NCI-H82 treated with DMSO at 0.1 percent for 48 hours (cell line): ENCODE results near the gene CLN5.

Experiments used
- DNase-seq: peaks from one replicate; lab custom pipeline; 2025; ENCODE audit not compliant: unreplicated experiment; lab: John Stamatoyannopoulos, UW

Gene CLN5

GRCh38 chr13:77016888-77017623 lies 25.2 kb downstream of the CLN5 start:
- no peak for DNase-seq

GRCh38 chr13:77019756-77020155 lies 27.9 kb downstream of the CLN5 start:
- no peak for DNase-seq

- DNase-seq = no peak
Observed at GRCh38 chr13:77022341-77022740, 30.5 kb downstream of the CLN5 start.

GRCh38 chr13:77026255-77026860 lies 34.5 kb downstream of the CLN5 start:
- DNase-seq = peak; percentile 43

DNA sequence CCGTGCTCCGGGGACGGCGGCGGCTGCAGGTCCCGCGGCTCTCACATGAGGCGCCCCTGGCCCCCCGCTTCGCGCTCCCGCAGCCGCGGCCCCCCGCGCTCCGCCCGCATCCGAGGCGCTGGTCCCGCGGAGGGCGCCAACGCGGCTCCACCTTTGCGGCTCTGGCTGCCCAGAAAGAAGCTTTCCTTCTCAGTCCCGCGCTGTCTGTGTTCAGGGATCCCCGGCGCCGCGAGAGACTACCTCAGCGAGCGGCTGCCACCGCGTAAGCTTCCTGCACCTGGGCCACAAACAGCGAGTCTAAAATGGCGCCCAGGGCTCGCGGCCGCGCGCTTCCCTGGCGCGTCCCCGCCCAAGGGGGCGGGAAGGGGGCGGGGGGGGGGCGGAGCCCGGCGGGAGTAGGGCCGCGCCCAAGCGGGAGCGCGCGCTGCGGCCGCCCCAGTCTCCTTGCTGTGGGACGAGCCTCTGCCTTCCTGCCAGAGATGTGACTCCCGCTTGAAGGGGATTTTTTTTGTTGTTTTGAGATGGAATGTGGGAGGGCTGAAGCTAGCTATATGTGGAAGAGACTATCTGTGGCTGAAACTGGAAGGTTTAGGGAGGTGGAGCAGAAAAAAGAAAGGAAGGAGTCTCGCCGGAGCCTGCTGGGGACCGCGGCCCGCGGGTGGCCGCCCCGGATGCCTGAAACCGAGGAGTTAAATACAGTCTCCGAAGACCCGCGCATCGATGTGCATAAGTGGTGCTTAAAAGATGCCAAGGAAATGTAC lies 35.2 kb downstream of the CLN5 start, which contains the start of gene FBXL3:
Gene FBXL3, minus strand, starts transcription at position 299 of the 761 bp plus-strand sequence. CDS start 5,299 bp downstream, outside the sequence.
- DNase-seq = peak; percentile 84

- no peak for DNase-seq
Observed at GRCh38 chr13:77028202-77028601, 36.3 kb downstream of the CLN5 start.

DNA sequence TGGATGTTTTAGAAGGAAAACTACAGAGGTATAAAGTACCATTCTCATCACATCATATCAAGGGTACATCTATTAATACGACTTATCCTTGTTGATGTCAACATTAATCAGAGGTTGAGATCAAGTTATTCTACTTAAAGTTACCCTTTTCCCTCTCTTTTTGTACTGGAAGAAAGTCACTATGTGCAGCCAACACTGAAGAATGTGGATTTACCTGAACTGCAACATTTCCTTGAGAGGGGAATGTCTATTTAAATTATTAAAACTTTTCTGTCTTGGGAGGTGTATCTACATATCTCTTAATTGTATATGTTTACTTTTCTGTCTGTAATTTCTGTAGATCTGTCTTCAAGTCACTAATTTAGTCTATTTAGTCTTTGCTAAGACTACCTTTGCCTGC lies 37.6 kb downstream of the CLN5 start:
- no peak for DNase-seq

DNA sequence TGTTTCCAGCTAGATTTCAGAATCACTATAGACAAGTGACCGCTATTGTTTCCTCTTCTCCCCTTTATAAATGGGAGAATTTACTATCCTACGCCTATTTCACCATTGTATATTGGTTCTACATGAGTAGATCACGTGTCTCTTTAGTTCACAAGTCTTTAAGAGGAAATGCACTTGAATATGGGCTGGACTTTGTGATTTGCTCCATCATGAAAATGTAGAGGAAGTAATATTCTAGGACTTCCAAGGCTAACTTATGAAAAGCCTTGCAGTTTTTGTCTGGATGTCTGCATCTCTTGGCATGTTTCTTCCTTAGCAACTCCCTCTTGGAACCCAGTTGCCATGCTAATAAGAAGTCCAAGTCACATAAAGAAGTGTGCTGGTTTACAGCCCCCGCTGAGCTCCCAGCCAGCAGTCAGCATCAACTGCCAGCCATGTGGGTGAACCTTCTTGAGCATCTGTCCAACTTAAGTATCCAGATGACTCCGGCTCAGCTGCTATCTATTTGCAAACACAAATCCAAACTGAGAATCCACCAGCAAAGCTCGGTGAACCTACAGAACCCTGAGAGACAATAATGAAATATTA lies 39.9 kb downstream of the CLN5 start:
- peak; percentile 36 for DNase-seq

DNA sequence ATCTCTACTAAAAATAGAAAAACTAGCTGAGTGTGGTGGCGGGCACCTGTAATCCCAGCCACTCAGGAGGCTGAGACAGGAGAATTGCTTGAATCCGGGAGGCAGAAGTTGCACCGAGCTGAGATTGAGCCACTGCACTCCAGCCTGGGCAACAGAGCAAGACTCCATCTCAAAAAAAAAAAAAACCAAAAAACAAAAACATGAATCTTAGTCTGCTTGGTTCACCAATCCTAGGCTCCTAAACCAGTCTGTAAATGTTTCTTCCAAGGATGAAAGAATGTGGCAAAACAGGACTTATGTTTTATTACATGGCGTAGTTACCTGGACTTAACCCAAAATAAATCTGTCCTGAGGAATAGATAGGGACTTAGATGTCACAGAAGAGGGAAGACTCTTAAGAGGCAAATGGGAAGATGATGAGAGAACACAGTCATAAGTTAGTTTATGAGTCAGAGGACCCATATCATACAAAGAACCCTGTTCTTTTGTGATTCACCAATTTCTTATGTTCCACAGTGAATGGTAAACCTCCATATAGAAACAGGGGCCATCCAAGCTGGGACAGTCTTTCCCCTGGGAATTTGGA lies 41.9 kb downstream of the CLN5 start:
- no peak for DNase-seq

- no peak for DNase-seq
Observed at GRCh38 chr13:77034881-77035280, 43.0 kb downstream of the CLN5 start.

DNA sequence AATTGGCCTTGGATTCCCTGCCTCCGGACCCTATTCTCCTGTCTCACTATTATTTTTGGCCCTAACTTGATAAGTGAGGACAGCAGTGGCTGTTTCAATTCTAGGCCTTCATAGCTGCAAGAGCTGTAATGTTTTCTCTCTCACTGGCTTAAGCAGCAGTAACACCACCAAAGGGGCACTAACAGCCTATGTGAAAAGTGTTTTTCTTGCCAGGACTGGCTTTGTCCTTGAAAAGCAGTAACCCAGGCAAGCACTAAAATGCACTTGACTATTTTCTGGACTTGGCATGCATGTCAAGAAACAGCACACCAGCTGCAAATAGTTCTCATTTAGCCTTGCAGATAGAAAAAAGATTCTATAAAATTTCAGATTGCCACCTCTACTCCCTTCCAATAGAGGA lies 44.4 kb downstream of the CLN5 start:
- DNase-seq = no peak

DNA sequence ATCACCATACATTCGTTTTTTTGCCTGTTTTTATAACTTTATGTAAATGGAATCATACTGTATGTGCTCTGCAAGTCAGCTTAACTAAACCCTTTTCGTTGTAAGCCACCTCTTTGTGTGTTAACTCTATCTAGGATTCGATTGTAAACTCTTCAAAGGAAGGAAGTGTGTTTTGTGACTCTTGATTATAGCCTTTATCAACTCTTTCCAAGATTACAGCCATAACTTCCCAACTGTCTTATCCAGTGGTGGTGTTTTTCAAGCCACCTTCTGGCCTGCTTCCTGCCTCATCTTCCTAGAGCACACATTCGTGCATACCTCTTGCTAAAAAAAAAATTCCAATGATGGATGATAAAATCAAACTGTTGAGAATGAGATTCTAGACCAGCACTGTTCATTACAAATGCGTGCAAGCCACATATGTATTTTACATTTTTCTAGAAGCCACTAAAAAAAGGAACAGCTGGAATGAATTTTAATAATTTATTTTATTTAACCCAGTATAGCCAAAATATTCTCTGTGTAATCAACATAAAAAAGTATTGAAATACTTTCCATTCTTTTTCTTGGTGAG lies 47.1 kb downstream of the CLN5 start:
- DNase-seq = no peak

DNA sequence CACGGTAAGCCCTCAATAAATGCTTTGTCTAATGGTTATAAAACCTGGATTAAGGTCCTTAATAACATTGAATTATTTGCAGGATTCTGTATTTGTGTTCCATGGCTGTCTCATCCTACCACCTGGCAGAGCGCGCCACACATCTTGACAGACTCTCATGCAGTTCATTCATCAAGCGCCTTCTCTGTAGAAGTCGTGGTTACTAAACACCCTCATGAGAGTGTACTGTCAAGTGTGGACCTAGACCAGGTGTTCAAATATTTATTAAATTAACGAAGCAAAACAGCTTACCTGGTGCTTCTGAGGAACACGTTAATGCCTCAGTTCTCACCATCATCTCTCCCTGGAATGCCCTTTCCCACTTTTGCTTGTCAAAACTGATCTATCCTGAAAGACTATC lies 48.2 kb downstream of the CLN5 start:
- peak; percentile 95 for DNase-seq

GRCh38 chr13:77040835-77041234 lies 49.0 kb downstream of the CLN5 start:
- peak; percentile 95 for DNase-seq

- no peak for DNase-seq
Observed at GRCh38 chr13:77042566-77043177, 50.8 kb downstream of the CLN5 start.

GRCh38 chr13:77047649-77048343 lies 55.9 kb downstream of the CLN5 start:
- no peak for DNase-seq

GRCh38 chr13:77048681-77049080 lies 56.8 kb downstream of the CLN5 start:
- DNase-seq = no peak

DNA sequence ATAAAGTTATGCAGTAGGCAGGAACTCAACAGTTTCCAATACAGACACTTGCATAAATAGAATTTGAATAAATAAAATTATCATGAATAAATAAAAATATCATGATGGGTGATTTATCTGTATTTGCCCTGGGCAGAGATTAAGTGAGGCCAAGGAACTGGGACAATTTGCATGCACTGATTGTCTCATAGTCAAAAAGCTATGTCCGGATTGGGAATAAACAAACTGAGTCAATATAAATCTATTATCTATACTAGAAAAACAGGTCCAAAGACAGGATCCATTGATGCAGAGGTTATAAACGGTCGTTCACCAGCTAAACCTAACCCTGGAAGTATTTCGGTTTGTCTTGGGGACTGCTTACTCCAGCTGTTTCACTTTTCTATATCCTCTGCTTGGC lies 61.3 kb downstream of the CLN5 start:
- DNase-seq = no peak
